ENCODE data around the gene CNKSR1.

Gene CNKSR1

GRCh38 chr1:26160527-26161414 is 16.5 kb upstream of the CNKSR1 start:
- no peak for DNase-seq (ENCODE audit: low spot score)

- DNase-seq (ENCODE audit: low spot score), result peak; percentile 78
These were observed 15.7 kb upstream of the CNKSR1 start for GRCh38 chr1:26161415-26162219.

- DNase-seq (ENCODE audit: low spot score), result no peak
These were observed 15.0 kb upstream of the CNKSR1 start for GRCh38 chr1:26162220-26162709.

- no peak for DNase-seq (ENCODE audit: low spot score)
These were observed 13.6 kb upstream of the CNKSR1 start for GRCh38 chr1:26163684-26164035.

GRCh38 chr1:26164036-26164860 is 13.0 kb upstream of the CNKSR1 start:
- peak; percentile 86 for DNase-seq (ENCODE audit: low spot score)

- no peak for DNase-seq (ENCODE audit: low spot score)
These were observed 12.1 kb upstream of the CNKSR1 start for GRCh38 chr1:26164861-26165842.

- DNase-seq (ENCODE audit: low spot score), result no peak
These were observed 10.5 kb upstream of the CNKSR1 start for GRCh38 chr1:26166719-26167281.

GRCh38 chr1:26168410-26169197 is 8.7 kb upstream of the CNKSR1 start, which contains the start of gene C1orf232:
C1orf232 (minus strand) TSS chr1:26168963; CDS start chr1:26168499, 464 bp downstream.
- DNase-seq (ENCODE audit: low spot score), result no peak

GRCh38 chr1:26169198-26169554 is 8.1 kb upstream of the CNKSR1 start:
- DNase-seq (ENCODE audit: low spot score), result no peak

- peak; percentile 100 for DNase-seq (ENCODE audit: low spot score)
These were observed 7.4 kb upstream of the CNKSR1 start, which contains the start of gene ZNF593 for GRCh38 chr1:26169669-26170471. ZNF593 (plus strand) TSS chr1:26169908; CDS start chr1:26169984, 76 bp downstream.

- no peak for DNase-seq (ENCODE audit: low spot score)
These were observed 6.8 kb upstream of the CNKSR1 start for GRCh38 chr1:26170472-26170821.

- DNase-seq (ENCODE audit: low spot score), result no peak
These were observed 5.9 kb upstream of the CNKSR1 start, which contains the start of gene ZNF593OS for GRCh38 chr1:26171084-26172072. ZNF593OS (minus strand) TSS chr1:26171832; CDS start chr1:26171661, 171 bp downstream.

GRCh38 chr1:26175346-26175745 is 1.9 kb upstream of the CNKSR1 start:
- no peak for DNase-seq (ENCODE audit: low spot score)

GRCh38 chr1:26180010-26180506 is 2.8 kb downstream of the CNKSR1 start:
- no peak for DNase-seq (ENCODE audit: low spot score)

GRCh38 chr1:26181586-26182382 is 4.5 kb downstream of the CNKSR1 start:
- no peak for DNase-seq (ENCODE audit: low spot score)

GRCh38 chr1:26182383-26182696 is 5.0 kb downstream of the CNKSR1 start:
- DNase-seq (ENCODE audit: low spot score), result no peak

- DNase-seq (ENCODE audit: low spot score), result no peak
These were observed 6.8 kb downstream of the CNKSR1 start for GRCh38 chr1:26184086-26184485.
